Mesothelial cell of epicardium (in vitro differentiated cells): Measurements from ENCODE around the gene VWA8. TPM values are rescaled to one million over a fixed set of nuclear protein-coding genes. Genes with fewer than 3 reads are reported as not detected.
A peak's percentile ranks its signal among the peaks of the same experiment; 100 is the strongest.
"Not testable (repeated sequence)": the region's sequence is repeated elsewhere in the genome, so short reads cannot be mapped to it uniquely, and the experiment has no call there.

Source experiments
- DNase-seq, 2 experiments: peaks; one replicate each; pipeline ENCODE4 v3.0.0; 2021; ENCODE audit warnings: low spot score in 2 of 2; ENCODE audit not compliant: unreplicated experiment in 2 of 2
- H3K27ac Mint-ChIP-seq: 2 replicates; pipeline ENCODE4 v1.8.0; 2021; ENCODE audit warnings: mixed read lengths
- H3K27me3 Mint-ChIP-seq: 2 replicates; pipeline ENCODE4 v1.8.0; 2021; ENCODE audit warnings: low read depth, mixed read lengths
- H3K36me3 Mint-ChIP-seq: 2 replicates; pipeline ENCODE4 v1.8.0; 2021; ENCODE audit warnings: mixed read lengths
- H3K4me1 Mint-ChIP-seq: 2 replicates; pipeline ENCODE4 v1.8.0; 2021; ENCODE audit warnings: mixed read lengths
- H3K4me3 Mint-ChIP-seq: 2 replicates; pipeline ENCODE4 v1.8.0; 2021; ENCODE audit warnings: mild to moderate bottlenecking, moderate library complexity, mixed read lengths
- H3K9me3 Mint-ChIP-seq: 2 replicates; pipeline ENCODE4 v1.8.0; 2021; ENCODE audit warnings: mixed read lengths
- CTCF ChIP-seq: fragments of 200-600 bp; sonication (generic); IDR thresholded peaks from one replicate; pipeline ENCODE4 v1.5.0; 2021; ENCODE audit warnings: antibody characterized with exemption; ENCODE audit not compliant: unreplicated experiment
- total RNA-seq: library from RNA; stranded (reverse); gene quantifications from 3 replicates; pipeline ENCODE4 v1.2.1, GENCODE V29; 2021

VWA8 gene
- total RNA-seq, 1 donor from 2014 or later = 20.0 TPM

DNA sequence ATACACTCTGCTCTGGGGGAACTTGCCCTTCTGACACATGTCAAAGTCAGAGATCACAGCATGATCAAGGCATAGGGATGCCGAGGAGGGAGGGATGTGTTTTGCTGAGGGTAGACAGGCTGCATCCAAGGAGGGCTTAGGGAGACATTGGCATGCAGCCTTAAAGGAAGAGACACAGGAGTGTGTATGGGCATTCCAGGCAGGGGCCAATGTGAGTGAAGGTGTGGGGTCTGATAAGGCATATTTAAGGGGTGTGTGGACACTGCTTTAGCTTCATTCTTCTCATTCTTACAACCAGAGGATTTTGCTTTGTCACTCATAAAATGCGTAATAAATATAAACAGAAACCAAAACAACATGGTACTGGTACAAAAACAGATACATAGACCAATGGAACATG, 310.2 kb downstream of the VWA8 start:
- H3K36me3 Mint-ChIP-seq = peaks cover 4% of the 10 kb centered on the region

DNA sequence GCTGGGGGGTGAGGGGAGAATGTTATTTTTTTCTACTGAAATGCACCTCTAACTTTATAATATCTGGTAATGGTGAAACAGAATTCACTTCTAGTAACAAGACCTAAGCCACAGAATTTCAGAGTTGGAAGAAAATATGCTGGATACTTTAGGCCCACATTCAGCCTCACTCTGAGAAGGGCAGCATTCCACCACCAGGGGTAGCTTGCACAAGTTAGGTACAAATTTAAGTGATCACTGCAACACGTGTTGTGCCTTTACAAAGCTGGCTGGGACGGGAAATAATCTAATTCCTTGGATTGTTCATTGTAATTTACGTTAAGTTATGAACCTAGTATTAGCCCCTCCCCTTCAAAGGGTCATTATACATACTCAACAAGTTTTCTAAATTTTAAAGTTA, 311.2 kb downstream of the VWA8 start:
- Mint-ChIP-seq H3K36me3 (peaks cover 3% of the 10 kb centered on the region), H3K4me1 (peaks cover 49% of the 10 kb centered on the region), H3K27me3 (no peaks in the 10 kb centered on the region), H3K4me3 (no peak overlapping the region), H3K9me3 (no peaks in the 10 kb centered on the region), H3K27ac (peak overlapping the region; percentile 54)
- no peak for TF ChIP-seq CTCF
- DNase-seq = no peak

More for the DNA sequence above, 310.2 kb downstream of the VWA8 start:
- no peak for DNase-seq
- no peaks in the 10 kb centered on the region for H3K9me3 Mint-ChIP-seq
- no peaks in the 10 kb centered on the region for H3K27me3 Mint-ChIP-seq
- no peak for TF ChIP-seq CTCF
- H3K4me3 Mint-ChIP-seq = no peak overlapping the region
- H3K4me1 Mint-ChIP-seq = peaks cover 39% of the 10 kb centered on the region
- H3K27ac Mint-ChIP-seq = peak overlapping the region; percentile 35

GRCh38 chr13:41648314-41648935, 312.5 kb downstream of the VWA8 start:
- Mint-ChIP-seq H3K27ac (peak overlapping the region; percentile 70), H3K4me1 (peaks cover 62% of the 10 kb centered on the region), H3K36me3 (no peaks in the 10 kb centered on the region), H3K9me3 (no peaks in the 10 kb centered on the region), H3K27me3 (no peaks in the 10 kb centered on the region), H3K4me3 (no peak overlapping the region)
- TF ChIP-seq CTCF = no peak
- no peak for DNase-seq

GRCh38 chr13:41647699-41648313, 313.1 kb downstream of the VWA8 start:
- peak overlapping the region; percentile 70 for H3K27ac Mint-ChIP-seq
- H3K4me3 Mint-ChIP-seq, H3K27me3 Mint-ChIP-seq: not testable (repeated sequence)

DNA sequence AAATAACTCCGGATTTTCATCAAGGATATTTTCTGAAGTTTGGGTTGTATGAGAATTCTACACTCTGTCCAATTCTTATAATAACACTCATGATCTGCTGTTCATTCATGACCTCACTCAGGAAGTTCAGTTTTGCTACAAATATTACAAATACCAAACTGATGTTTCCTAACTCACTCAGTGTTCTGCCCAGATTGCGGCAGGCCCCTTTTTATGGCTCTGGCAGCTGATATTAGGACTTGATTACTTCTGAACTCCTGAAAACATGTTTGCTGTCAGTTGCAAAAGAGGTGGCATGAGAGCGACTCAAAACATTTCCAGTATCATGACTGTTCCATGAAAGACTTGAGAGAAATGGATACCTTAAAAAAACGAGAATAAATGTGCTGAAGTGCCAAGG, 315.6 kb downstream of the VWA8 start:
- H3K27me3 Mint-ChIP-seq = no peaks in the 10 kb centered on the region
- peak overlapping the region; percentile 35 for H3K27ac Mint-ChIP-seq
- no peaks in the 10 kb centered on the region for H3K9me3 Mint-ChIP-seq
- no peaks in the 10 kb centered on the region for H3K36me3 Mint-ChIP-seq
- peaks cover 67% of the 10 kb centered on the region for H3K4me1 Mint-ChIP-seq
- no peak overlapping the region for H3K4me3 Mint-ChIP-seq
- DNase-seq = no peak
- no peak for TF ChIP-seq CTCF

More at GRCh38 chr13:41647699-41648313, 313.1 kb downstream of the VWA8 start:
- not testable (repeated sequence) for H3K36me3 Mint-ChIP-seq, DNase-seq, H3K9me3 Mint-ChIP-seq
- H3K4me1 Mint-ChIP-seq = peaks cover 68% of the 10 kb centered on the region

- H3K27me3 Mint-ChIP-seq = no peaks in the 10 kb centered on the region
- no peaks in the 10 kb centered on the region for H3K9me3 Mint-ChIP-seq
- H3K36me3 Mint-ChIP-seq = no peaks in the 10 kb centered on the region
- H3K4me1 Mint-ChIP-seq = peaks cover 73% of the 10 kb centered on the region
- H3K27ac Mint-ChIP-seq = peak overlapping the region; percentile 61
- no peak for TF ChIP-seq CTCF
- H3K4me3 Mint-ChIP-seq = no peak overlapping the region
- no peak for DNase-seq
Measured at GRCh38 chr13:41644742-41645141, 316.2 kb downstream of the VWA8 start.
